Activated CD4-positive, alpha-beta T cell treated with anti-CD3 and anti-CD28 coated beads, Interleukin-2, Interleukin-4, amounts not matched to agents 100 ng/mL and 50 ng/mL, durations not matched to agents 16 hours and 8 hours (primary cell): Measurements from ENCODE around the gene ARRB2.
A peak's percentile ranks its signal among the peaks of the same experiment; 100 is the strongest.

Experiments used
- DNase-seq: peaks from one replicate; pipeline ENCODE4 v3.0.0-alpha.2; 2020; ENCODE audit warnings: low spot score

ARRB2 gene

GRCh38 chr17:4725646-4726310, 15.3 kb downstream of the ARRB2 start:
- DNase-seq: no peak

- peak; percentile 76 for DNase-seq
These were observed 17.7 kb downstream of the ARRB2 start for GRCh38 chr17:4728124-4728523.

- no peak for DNase-seq
These were observed 22.7 kb downstream of the ARRB2 start for GRCh38 chr17:4733073-4733531.

GRCh38 chr17:4734857-4735475, 24.5 kb downstream of the ARRB2 start:
- no peak for DNase-seq

- no peak for DNase-seq
These were observed 25.6 kb downstream of the ARRB2 start for GRCh38 chr17:4735876-4736651.

- DNase-seq: no peak
These were observed 28.0 kb downstream of the ARRB2 start for GRCh38 chr17:4738136-4739121.

GRCh38 chr17:4739122-4740024, 28.9 kb downstream of the ARRB2 start, which contains the start of the genes CXCL16 and ZMYND15:
Gene CXCL16 (minus strand): TSS chr17:4739928. CDS start chr17:4739339, 589 bp downstream.
Gene ZMYND15 (plus strand): TSS chr17:4739833. CDS start chr17:4740549, 716 bp downstream.
- no peak for DNase-seq

- no peak for DNase-seq
These were observed 29.6 kb downstream of the ARRB2 start for GRCh38 chr17:4740025-4740351.

- DNase-seq: no peak
These were observed 30.2 kb downstream of the ARRB2 start for GRCh38 chr17:4740584-4740983.

GRCh38 chr17:4741544-4741943, 31.1 kb downstream of the ARRB2 start:
- DNase-seq: no peak

GRCh38 chr17:4742133-4742532, 31.7 kb downstream of the ARRB2 start:
- DNase-seq: no peak

- DNase-seq: no peak
These were observed 32.2 kb downstream of the ARRB2 start for GRCh38 chr17:4742629-4743028.

GRCh38 chr17:4743216-4743615, 32.8 kb downstream of the ARRB2 start:
- DNase-seq: no peak

GRCh38 chr17:4743898-4744297, 33.5 kb downstream of the ARRB2 start:
- no peak for DNase-seq

- no peak for DNase-seq
These were observed 34.9 kb downstream of the ARRB2 start for GRCh38 chr17:4744999-4745969.

- DNase-seq: peak; percentile 55
These were observed 37.4 kb downstream of the ARRB2 start for GRCh38 chr17:4747847-4748246.

GRCh38 chr17:4748686-4749085, 38.3 kb downstream of the ARRB2 start:
- DNase-seq: no peak

GRCh38 chr17:4750606-4751005, 40.2 kb downstream of the ARRB2 start:
- DNase-seq: no peak

GRCh38 chr17:4751932-4752331, 41.5 kb downstream of the ARRB2 start:
- no peak for DNase-seq

GRCh38 chr17:4753392-4753791, 43.0 kb downstream of the ARRB2 start:
- DNase-seq: no peak
